Measurements from ENCODE around the gene RAPGEF1.

The RAPGEF1 gene

GRCh38 chr9:131748411-131748955 lies 8.6 kb upstream of the RAPGEF1 start:
- no peak for DNase-seq

- DNase-seq, result peak; percentile 79
Measured at GRCh38 chr9:131747352-131747751, 7.5 kb upstream of the RAPGEF1 start.

GRCh38 chr9:131745610-131746009 lies 5.7 kb upstream of the RAPGEF1 start:
- no peak for DNase-seq

GRCh38 chr9:131744720-131745201 lies 4.9 kb upstream of the RAPGEF1 start:
- DNase-seq, result no peak

- peak; percentile 53 for DNase-seq
Measured at GRCh38 chr9:131744171-131744719, 4.4 kb upstream of the RAPGEF1 start.

- no peak for DNase-seq
Measured at GRCh38 chr9:131743501-131743900, 3.6 kb upstream of the RAPGEF1 start.

- no peak for DNase-seq
Measured at GRCh38 chr9:131743096-131743495, 3.2 kb upstream of the RAPGEF1 start.

GRCh38 chr9:131740898-131741297 lies 1.0 kb upstream of the RAPGEF1 start:
- no peak for DNase-seq

- no peak for DNase-seq
Measured at GRCh38 chr9:131739133-131739958, 530 bp downstream of the RAPGEF1 start.

GRCh38 chr9:131738293-131739132 lies 1.4 kb downstream of the RAPGEF1 start:
- DNase-seq, result no peak

- no peak for DNase-seq
Measured at GRCh38 chr9:131737426-131737825, 2.5 kb downstream of the RAPGEF1 start.

GRCh38 chr9:131736431-131736830 lies 3.4 kb downstream of the RAPGEF1 start:
- no peak for DNase-seq

- DNase-seq, result no peak
Measured at GRCh38 chr9:131735238-131736128, 4.4 kb downstream of the RAPGEF1 start.

GRCh38 chr9:131734781-131735180 lies 5.1 kb downstream of the RAPGEF1 start:
- no peak for DNase-seq

- DNase-seq, result peak; percentile 61
Measured at GRCh38 chr9:131734165-131734610, 5.7 kb downstream of the RAPGEF1 start.

GRCh38 chr9:131733541-131734061 lies 6.3 kb downstream of the RAPGEF1 start:
- DNase-seq, result no peak

- no peak for DNase-seq
Measured at GRCh38 chr9:131732636-131733289, 7.1 kb downstream of the RAPGEF1 start.

GRCh38 chr9:131732061-131732526 lies 7.8 kb downstream of the RAPGEF1 start:
- DNase-seq, result peak; percentile 96

GRCh38 chr9:131731644-131732043 lies 8.2 kb downstream of the RAPGEF1 start:
- DNase-seq, result no peak

GRCh38 chr9:131731237-131731636 lies 8.6 kb downstream of the RAPGEF1 start:
- DNase-seq, result peak; percentile 81

- no peak for DNase-seq
Measured at GRCh38 chr9:131728961-131729360, 10.9 kb downstream of the RAPGEF1 start.
